B cell (primary cell): Measurements from ENCODE around the gene SLC16A2.

Source experiments
- EZH2 ChIP-seq: IDR thresholded peaks from 2 replicates; pipeline ENCODE4 v1.6.1; 2012; ENCODE audit warnings: borderline replicate concordance, low read depth, mild to moderate bottlenecking, moderate library complexity, low read length; ENCODE audit not compliant: insufficient read depth, poor library complexity, severe bottlenecking
- TF ChIP-seq, protein P1 (sequence below): fragments of 200-600 bp; IDR thresholded peaks from one replicate; pipeline ENCODE4 v1.8.0; 2022; ENCODE audit warnings: antibody characterized with exemption, mild to moderate bottlenecking

DNA sequence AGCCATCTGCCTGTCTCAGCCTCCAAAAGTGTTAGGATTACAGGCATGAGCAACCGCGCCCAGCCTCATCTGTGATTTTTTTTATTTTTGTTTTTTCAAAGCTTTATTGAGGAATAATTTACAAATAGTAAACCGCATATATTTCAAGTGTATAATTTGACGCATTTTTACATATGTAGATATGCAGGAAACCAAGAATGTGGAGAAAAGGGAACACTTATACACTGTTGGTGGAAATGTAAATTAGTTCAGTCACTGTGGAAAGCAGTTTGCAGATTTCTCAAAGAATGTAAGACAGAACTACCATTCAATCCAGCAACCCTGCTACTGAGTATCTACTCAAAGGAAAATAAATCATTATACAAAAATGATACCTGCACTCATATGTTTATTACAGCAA lies 85.9 kb downstream of the SLC16A2 start:
- TF ChIP-seq, protein P1, sequence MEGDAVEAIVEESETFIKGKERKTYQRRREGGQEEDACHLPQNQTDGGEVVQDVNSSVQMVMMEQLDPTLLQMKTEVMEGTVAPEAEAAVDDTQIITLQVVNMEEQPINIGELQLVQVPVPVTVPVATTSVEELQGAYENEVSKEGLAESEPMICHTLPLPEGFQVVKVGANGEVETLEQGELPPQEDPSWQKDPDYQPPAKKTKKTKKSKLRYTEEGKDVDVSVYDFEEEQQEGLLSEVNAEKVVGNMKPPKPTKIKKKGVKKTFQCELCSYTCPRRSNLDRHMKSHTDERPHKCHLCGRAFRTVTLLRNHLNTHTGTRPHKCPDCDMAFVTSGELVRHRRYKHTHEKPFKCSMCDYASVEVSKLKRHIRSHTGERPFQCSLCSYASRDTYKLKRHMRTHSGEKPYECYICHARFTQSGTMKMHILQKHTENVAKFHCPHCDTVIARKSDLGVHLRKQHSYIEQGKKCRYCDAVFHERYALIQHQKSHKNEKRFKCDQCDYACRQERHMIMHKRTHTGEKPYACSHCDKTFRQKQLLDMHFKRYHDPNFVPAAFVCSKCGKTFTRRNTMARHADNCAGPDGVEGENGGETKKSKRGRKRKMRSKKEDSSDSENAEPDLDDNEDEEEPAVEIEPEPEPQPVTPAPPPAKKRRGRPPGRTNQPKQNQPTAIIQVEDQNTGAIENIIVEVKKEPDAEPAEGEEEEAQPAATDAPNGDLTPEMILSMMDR: no peak
- no peak for TF ChIP-seq EZH2
